Measurements from ENCODE around the gene GBP7. TPM values are rescaled to one million over a fixed set of nuclear protein-coding genes. Genes with fewer than 3 reads are reported as not detected.

GBP7 gene
- total and polyA plus RNA-seq, 4 donors: 0.89 to 27.8 (median 16.8) TPM

DNA sequence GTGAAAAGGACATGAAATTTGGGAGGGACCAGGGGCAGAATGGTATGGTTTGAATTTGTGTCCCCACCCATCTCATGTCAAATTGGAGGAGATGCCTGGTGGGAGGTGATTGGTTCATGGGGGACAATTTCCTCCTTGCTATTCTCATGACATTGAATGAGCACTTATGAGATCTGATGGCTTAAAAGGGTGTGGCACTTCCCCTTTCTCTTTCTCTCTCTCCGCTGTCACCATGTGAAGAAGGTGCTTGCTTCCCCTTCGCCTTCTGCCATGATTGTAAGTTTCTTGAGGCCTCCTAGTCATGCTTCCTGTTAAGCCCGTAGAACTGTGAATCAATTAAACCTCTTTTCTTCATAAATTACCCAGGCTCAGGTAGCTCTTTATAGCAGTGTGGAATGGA lies 30.6 kb upstream of the GBP7 start:
- Histone ChIP-seq H3K27me3 (ENCODE audit: control insufficient read depth in 4 of 4, insufficient read depth in 4 of 4, low read length in 3 of 4) (no peaks in the 10 kb centered on the region), H3K36me3 (ENCODE audit: control insufficient read depth in 4 of 4, insufficient read depth in 3 of 4, low read depth in 1 of 4, low read length in 3 of 4) (no peaks in the 10 kb centered on the region), H3K9ac (ENCODE audit: low read depth in 1 of 2, low read length in 2 of 2) (no peak overlapping the region), H3K4me3 (ENCODE audit: low read depth in 1 of 3, low read length in 3 of 3) (no peak overlapping the region), H3K27ac (ENCODE audit: low read depth in 1 of 2, low read length in 2 of 2) (no peak overlapping the region), H3K4me1 (ENCODE audit: control insufficient read depth in 4 of 4, insufficient read depth in 4 of 4, low read length in 3 of 4) (no peaks in the 10 kb centered on the region), H3K9me3 (ENCODE audit: control insufficient read depth in 4 of 4, low read length in 3 of 4) (peaks cover 0 to 7% (median 5%) of the 10 kb centered on the region in 4 donors)
- TF ChIP-seq, protein P1, sequence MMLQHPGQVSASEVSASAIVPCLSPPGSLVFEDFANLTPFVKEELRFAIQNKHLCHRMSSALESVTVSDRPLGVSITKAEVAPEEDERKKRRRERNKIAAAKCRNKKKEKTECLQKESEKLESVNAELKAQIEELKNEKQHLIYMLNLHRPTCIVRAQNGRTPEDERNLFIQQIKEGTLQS (IDR thresholded peaks at IDR 0.05): no peak
- no peak for TF ChIP-seq YY1 (IDR thresholded peaks at IDR 0.05)
- no peak for TF ChIP-seq RAD21 (IDR thresholded peaks at IDR 0.05)
- TF ChIP-seq, protein P2, sequence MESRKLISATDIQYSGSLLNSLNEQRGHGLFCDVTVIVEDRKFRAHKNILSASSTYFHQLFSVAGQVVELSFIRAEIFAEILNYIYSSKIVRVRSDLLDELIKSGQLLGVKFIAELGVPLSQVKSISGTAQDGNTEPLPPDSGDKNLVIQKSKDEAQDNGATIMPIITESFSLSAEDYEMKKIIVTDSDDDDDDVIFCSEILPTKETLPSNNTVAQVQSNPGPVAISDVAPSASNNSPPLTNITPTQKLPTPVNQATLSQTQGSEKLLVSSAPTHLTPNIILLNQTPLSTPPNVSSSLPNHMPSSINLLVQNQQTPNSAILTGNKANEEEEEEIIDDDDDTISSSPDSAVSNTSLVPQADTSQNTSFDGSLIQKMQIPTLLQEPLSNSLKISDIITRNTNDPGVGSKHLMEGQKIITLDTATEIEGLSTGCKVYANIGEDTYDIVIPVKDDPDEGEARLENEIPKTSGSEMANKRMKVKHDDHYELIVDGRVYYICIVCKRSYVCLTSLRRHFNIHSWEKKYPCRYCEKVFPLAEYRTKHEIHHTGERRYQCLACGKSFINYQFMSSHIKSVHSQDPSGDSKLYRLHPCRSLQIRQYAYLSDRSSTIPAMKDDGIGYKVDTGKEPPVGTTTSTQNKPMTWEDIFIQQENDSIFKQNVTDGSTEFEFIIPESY (IDR thresholded peaks at IDR 0.05): no peak
- TF ChIP-seq, protein P3, sequence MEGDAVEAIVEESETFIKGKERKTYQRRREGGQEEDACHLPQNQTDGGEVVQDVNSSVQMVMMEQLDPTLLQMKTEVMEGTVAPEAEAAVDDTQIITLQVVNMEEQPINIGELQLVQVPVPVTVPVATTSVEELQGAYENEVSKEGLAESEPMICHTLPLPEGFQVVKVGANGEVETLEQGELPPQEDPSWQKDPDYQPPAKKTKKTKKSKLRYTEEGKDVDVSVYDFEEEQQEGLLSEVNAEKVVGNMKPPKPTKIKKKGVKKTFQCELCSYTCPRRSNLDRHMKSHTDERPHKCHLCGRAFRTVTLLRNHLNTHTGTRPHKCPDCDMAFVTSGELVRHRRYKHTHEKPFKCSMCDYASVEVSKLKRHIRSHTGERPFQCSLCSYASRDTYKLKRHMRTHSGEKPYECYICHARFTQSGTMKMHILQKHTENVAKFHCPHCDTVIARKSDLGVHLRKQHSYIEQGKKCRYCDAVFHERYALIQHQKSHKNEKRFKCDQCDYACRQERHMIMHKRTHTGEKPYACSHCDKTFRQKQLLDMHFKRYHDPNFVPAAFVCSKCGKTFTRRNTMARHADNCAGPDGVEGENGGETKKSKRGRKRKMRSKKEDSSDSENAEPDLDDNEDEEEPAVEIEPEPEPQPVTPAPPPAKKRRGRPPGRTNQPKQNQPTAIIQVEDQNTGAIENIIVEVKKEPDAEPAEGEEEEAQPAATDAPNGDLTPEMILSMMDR (IDR thresholded peaks at IDR 0.05; ENCODE audit: low read depth, low read length, missing input control): no peak
- no peak for TF ChIP-seq FOXA1 (IDR thresholded peaks at IDR 0.05)
- TF ChIP-seq, protein P4, sequence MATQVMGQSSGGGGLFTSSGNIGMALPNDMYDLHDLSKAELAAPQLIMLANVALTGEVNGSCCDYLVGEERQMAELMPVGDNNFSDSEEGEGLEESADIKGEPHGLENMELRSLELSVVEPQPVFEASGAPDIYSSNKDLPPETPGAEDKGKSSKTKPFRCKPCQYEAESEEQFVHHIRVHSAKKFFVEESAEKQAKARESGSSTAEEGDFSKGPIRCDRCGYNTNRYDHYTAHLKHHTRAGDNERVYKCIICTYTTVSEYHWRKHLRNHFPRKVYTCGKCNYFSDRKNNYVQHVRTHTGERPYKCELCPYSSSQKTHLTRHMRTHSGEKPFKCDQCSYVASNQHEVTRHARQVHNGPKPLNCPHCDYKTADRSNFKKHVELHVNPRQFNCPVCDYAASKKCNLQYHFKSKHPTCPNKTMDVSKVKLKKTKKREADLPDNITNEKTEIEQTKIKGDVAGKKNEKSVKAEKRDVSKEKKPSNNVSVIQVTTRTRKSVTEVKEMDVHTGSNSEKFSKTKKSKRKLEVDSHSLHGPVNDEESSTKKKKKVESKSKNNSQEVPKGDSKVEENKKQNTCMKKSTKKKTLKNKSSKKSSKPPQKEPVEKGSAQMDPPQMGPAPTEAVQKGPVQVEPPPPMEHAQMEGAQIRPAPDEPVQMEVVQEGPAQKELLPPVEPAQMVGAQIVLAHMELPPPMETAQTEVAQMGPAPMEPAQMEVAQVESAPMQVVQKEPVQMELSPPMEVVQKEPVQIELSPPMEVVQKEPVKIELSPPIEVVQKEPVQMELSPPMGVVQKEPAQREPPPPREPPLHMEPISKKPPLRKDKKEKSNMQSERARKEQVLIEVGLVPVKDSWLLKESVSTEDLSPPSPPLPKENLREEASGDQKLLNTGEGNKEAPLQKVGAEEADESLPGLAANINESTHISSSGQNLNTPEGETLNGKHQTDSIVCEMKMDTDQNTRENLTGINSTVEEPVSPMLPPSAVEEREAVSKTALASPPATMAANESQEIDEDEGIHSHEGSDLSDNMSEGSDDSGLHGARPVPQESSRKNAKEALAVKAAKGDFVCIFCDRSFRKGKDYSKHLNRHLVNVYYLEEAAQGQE (IDR thresholded peaks at IDR 0.05): no peak
- TF ChIP-seq HNF4G (IDR thresholded peaks at IDR 0.05): no peak
- DNase-seq (ENCODE audit: low spot score): no peak
- WGBS: 92% methylated on average over 3 of the region's 3 CpGs

DNA sequence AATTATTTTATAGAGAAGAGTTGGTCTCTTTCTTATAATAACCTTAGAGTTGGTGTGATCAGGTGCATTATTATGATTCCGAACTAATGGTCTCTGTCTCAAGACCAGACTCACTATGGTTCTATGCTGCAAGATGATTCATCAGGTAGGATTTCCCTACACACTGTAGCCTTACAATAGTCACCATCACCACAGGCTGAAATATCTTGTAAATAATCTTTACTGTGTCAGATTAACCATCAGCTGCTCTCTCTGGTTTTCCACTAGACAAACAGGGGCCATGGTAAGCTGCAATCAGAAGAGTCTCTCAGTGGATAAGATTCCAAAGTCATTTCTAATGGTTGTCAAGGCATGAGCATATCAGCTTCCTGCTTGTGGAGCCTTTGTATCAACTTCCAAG lies 27.4 kb upstream of the GBP7 start:
- H3K27ac ChIP-seq (ENCODE audit: low read depth in 1 of 2, low read length in 2 of 2): no peak overlapping the region
- no peak for DNase-seq (ENCODE audit: low spot score)
- H3K4me1 ChIP-seq (ENCODE audit: control insufficient read depth in 4 of 4, insufficient read depth in 4 of 4, low read length in 3 of 4): peaks cover 0 to 5% (median under 1%) of the 10 kb centered on the region in 4 donors
- no peaks in the 10 kb centered on the region for H3K27me3 ChIP-seq (ENCODE audit: control insufficient read depth in 4 of 4, insufficient read depth in 4 of 4, low read length in 3 of 4)
- H3K36me3 ChIP-seq (ENCODE audit: control insufficient read depth in 4 of 4, insufficient read depth in 3 of 4, low read depth in 1 of 4, low read length in 3 of 4): no peaks in the 10 kb centered on the region
- peaks cover 0 to 7% (median 5%) of the 10 kb centered on the region in 4 donors for H3K9me3 ChIP-seq (ENCODE audit: control insufficient read depth in 4 of 4, low read length in 3 of 4)
- 97% methylated on average over 1 of the region's 1 CpG for WGBS
- no peak for TF ChIP-seq FOXA2 (IDR thresholded peaks at IDR 0.05)
- TF ChIP-seq GABPA (IDR thresholded peaks at IDR 0.05 in 1 of 2, conservative IDR thresholded peaks at IDR 0.05 in 1 of 2): no peak
- no peak for TF ChIP-seq JUND (IDR thresholded peaks at IDR 0.05)
- no peak for TF ChIP-seq TAF1 (conservative IDR thresholded peaks at IDR 0.05)
- no peak for TF ChIP-seq FOXA1 (IDR thresholded peaks at IDR 0.05)
- no peak for TF ChIP-seq EGR1 (IDR thresholded peaks at IDR 0.05; ENCODE audit: low read depth in 2 of 2)
- TF ChIP-seq NR2F2 (IDR thresholded peaks at IDR 0.05): no peak
- no peak for TF ChIP-seq SP1 (IDR thresholded peaks at IDR 0.05)
- TF ChIP-seq, protein P5, sequence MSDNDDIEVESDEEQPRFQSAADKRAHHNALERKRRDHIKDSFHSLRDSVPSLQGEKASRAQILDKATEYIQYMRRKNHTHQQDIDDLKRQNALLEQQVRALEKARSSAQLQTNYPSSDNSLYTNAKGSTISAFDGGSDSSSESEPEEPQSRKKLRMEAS (IDR thresholded peaks at IDR 0.05): no peak
- TF ChIP-seq, protein P2 (IDR thresholded peaks at IDR 0.05): no peak
- TF ChIP-seq, protein P1 (IDR thresholded peaks at IDR 0.05): no peak
- TF ChIP-seq HNF4A (conservative IDR thresholded peaks at IDR 0.05): no peak
- TF ChIP-seq HNF4G (IDR thresholded peaks at IDR 0.05): no peak
- no peak for TF ChIP-seq RXRA (IDR thresholded peaks at IDR 0.05)
- no peak for TF ChIP-seq RAD21 (IDR thresholded peaks at IDR 0.05)
- TF ChIP-seq, protein P4 (IDR thresholded peaks at IDR 0.05): no peak
- TF ChIP-seq YY1 (IDR thresholded peaks at IDR 0.05): no peak
- no peak overlapping the region for H3K9ac ChIP-seq (ENCODE audit: low read depth in 1 of 2, low read length in 2 of 2)
- no peak overlapping the region for H3K4me3 ChIP-seq (ENCODE audit: low read depth in 1 of 3, low read length in 3 of 3)

All from liver (tissue), 9 donors.